GM23338 (cell line): ENCODE results near the gene DNAJC6. TPM values are rescaled to one million over a fixed set of nuclear protein-coding genes. Genes with fewer than 3 reads are reported as not detected.

Experiments used
- ATAC-seq: fragments of 200-7000 bp; cut with Tn5 transposase; 3 replicates; pipeline ENCODE4 v1.9.1; 2020
- DNase-seq: peaks from one replicate; pipeline ENCODE4 v3.0.0-alpha.2; 2015; ENCODE audit warnings: low spot score
- H2AFZ ChIP-seq: fragments of 200-600 bp; sonication (generic); 2 replicates; pipeline ENCODE4 v1.8.0; 2016; ENCODE audit warnings: antibody characterized with exemption, mild to moderate bottlenecking, moderate library complexity
- H3F3A ChIP-seq: fragments of 200-600 bp; sonication (generic); replicated peaks from 2 replicates; pipeline ENCODE4 v1.8.0; 2017; ENCODE audit warnings: antibody characterized with exemption, mixed run types, low read depth
- H3K27ac ChIP-seq: fragments of 200-600 bp; sonication (generic); 2 replicates; pipeline ENCODE4 v1.6.1; 2016; ENCODE audit warnings: low read depth
- H3K27me3 ChIP-seq: fragments of 200-600 bp; sonication (generic); 2 replicates; pipeline ENCODE4 v1.8.0; 2016; ENCODE audit warnings: mild to moderate bottlenecking, mixed run types, moderate library complexity; ENCODE audit not compliant: insufficient read depth
- H3K36me3 ChIP-seq: fragments of 200-600 bp; sonication (generic); 2 replicates; pipeline ENCODE4 v1.8.0; 2016; ENCODE audit warnings: mild to moderate bottlenecking; ENCODE audit not compliant: insufficient read depth
- H3K4me1 ChIP-seq: fragments of 200-600 bp; sonication (generic); 2 replicates; pipeline ENCODE4 v1.8.0; 2016; ENCODE audit warnings: mild to moderate bottlenecking, moderate library complexity; ENCODE audit not compliant: insufficient read depth
- H3K4me2 ChIP-seq: fragments of 200-600 bp; sonication (generic); 2 replicates; pipeline ENCODE4 v1.7.1; 2017; ENCODE audit warnings: mixed run types
- H3K4me3 ChIP-seq: fragments of 200-600 bp; sonication (generic); 2 replicates; pipeline ENCODE4 v1.6.1; 2016; ENCODE audit warnings: mixed run types
- H3K79me2 ChIP-seq: fragments of 200-600 bp; sonication (generic); replicated peaks from 2 replicates; pipeline ENCODE4 v1.8.0; 2017; ENCODE audit warnings: mild to moderate bottlenecking; ENCODE audit not compliant: insufficient read depth
- H3K9me2 ChIP-seq: fragments of 200-600 bp; sonication (generic); 2 replicates; pipeline ENCODE4 v1.8.0; 2017; ENCODE audit not compliant: insufficient read depth
- H4K20me1 ChIP-seq: fragments of 200-600 bp; sonication (generic); replicated peaks from 2 replicates; pipeline ENCODE4 v1.8.0; 2017; ENCODE audit warnings: mild to moderate bottlenecking; ENCODE audit not compliant: insufficient read depth
- H3K27ac Mint-ChIP-seq: 2 replicates; pipeline ENCODE4 v1.8.0; 2020; ENCODE audit warnings: inconsistent platforms, mild to moderate bottlenecking, moderate library complexity, mixed read lengths
- H3K27me3 Mint-ChIP-seq: 3 replicates; pipeline ENCODE4 v1.8.0; 2022; ENCODE audit warnings: low read depth, mild to moderate bottlenecking, moderate library complexity, mixed read lengths, inconsistent platforms; ENCODE audit not compliant: insufficient read depth, poor library complexity
- H3K36me3 Mint-ChIP-seq: 3 replicates; pipeline ENCODE4 v1.8.0; 2021; ENCODE audit warnings: low read depth, mild to moderate bottlenecking, inconsistent platforms, moderate library complexity, mixed read lengths
- H3K4me1 Mint-ChIP-seq: 3 replicates; pipeline ENCODE4 v1.8.0; 2020; ENCODE audit warnings: mild to moderate bottlenecking, inconsistent platforms, mixed read lengths
- H3K4me3 Mint-ChIP-seq: 3 replicates; pipeline ENCODE4 v1.8.0; 2021; ENCODE audit warnings: moderate library complexity, mild to moderate bottlenecking, inconsistent platforms, mixed read lengths
- H3K9me3 Mint-ChIP-seq: 3 replicates; pipeline ENCODE4 v1.8.0; 2020; ENCODE audit warnings: moderate library complexity, mild to moderate bottlenecking, inconsistent platforms, mixed read lengths
- EZH2 ChIP-seq: fragments of 200-600 bp; sonication (generic); IDR thresholded peaks from one replicate; pipeline ENCODE4 v1.8.0; 2017; ENCODE audit warnings: antibody characterized with exemption, mild to moderate bottlenecking, low read depth; ENCODE audit not compliant: unreplicated experiment
- JUNB ChIP-seq: IDR thresholded peaks from one replicate; pipeline ENCODE4 v1.6.1; 2016; ENCODE audit warnings: antibody characterized with exemption; ENCODE audit not compliant: unreplicated experiment
- REST ChIP-seq: IDR thresholded peaks from one replicate; pipeline ENCODE4 v1.6.1; 2018; ENCODE audit warnings: antibody characterized with exemption; ENCODE audit not compliant: unreplicated experiment
- STAT1 ChIP-seq: IDR thresholded peaks from one replicate; pipeline ENCODE4 v1.6.1; 2016; ENCODE audit warnings: antibody characterized with exemption; ENCODE audit not compliant: unreplicated experiment
- ZNF462 ChIP-seq: fragments of 250-450 bp; sonication (Bioruptor Pico); IDR thresholded peaks from 2 replicates; pipeline ENCODE4 v1.5.0; 2020; ENCODE audit warnings: mild to moderate bottlenecking, moderate library complexity
- polyA plus RNA-seq: library from polyadenylated mRNA; unstranded; fragments of >200 nt; fragmentation: Nextera tagmentation; extraction: Ambion mirVana; gene quantifications from 2 replicates; pipeline ENCODE4 v1.2.1, GENCODE V29; 2016
- total RNA-seq: library from RNA; depleted of rRNA; stranded (reverse); fragments of >200 nt; shearing (Covaris generic); gene quantifications from 2 replicates; pipeline ENCODE4 v1.2.3, GENCODE V29; 2014

The DNAJC6 gene
- total and polyA plus RNA-seq, 2 experiments from 2014 or later = 2.4 to 7.4 TPM

DNA sequence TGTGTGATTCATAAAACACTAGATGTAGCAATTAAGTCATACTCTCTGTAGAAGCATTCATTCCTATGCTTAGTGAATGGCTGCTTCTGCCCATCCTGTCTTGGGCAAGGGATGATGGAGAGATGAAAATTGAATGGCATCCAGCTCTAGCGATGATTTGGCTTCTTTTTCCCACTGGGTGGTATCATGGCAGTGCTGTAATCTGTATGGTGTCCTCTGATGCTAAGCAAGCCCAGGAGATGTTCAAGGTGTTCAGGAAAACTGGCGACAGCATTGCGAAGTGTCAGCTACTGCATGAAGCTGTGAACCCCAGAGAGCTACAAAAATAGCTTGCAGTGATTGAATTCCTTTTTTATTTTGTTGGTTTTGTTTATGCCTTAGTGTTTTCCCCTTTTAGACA is 62.2 kb downstream of the DNAJC6 start:
- H3K4me3 ChIP-seq = no peak overlapping the region
- H3F3A ChIP-seq = no peaks in the 10 kb centered on the region
- Mint-ChIP-seq H3K9me3 (no peaks in the 10 kb centered on the region), H3K4me3 (no peak overlapping the region), H3K36me3 (no peaks in the 10 kb centered on the region), H3K27me3 (no peaks in the 10 kb centered on the region), H3K4me1 (no peaks in the 10 kb centered on the region; the same call in 2 of the 3 replicates), H3K27ac (no peak overlapping the region)
- no peaks in the 10 kb centered on the region for H3K36me3 ChIP-seq
- H2AFZ ChIP-seq = no peak overlapping the region
- no peaks in the 10 kb centered on the region for H3K9me2 ChIP-seq
- no peak overlapping the region for H3K27ac ChIP-seq
- ATAC-seq (no peak), DNase-seq (no peak)
- H3K27me3 ChIP-seq = no peaks in the 10 kb centered on the region
- TF ChIP-seq REST (no peak), ZNF462 (CRISPR knock-in tag) (no peak), EZH2 (no peak), JUNB (no peak), STAT1 (no peak)
- no peak overlapping the region for H3K4me2 ChIP-seq
- no peaks in the 10 kb centered on the region for H4K20me1 ChIP-seq
- H3K79me2 ChIP-seq = no peaks in the 10 kb centered on the region
- no peaks in the 10 kb centered on the region for H3K4me1 ChIP-seq
